Limb (tissue), 2 donors: ENCODE measurements around the gene BICRA.
"Not testable (repeated sequence)": the region's sequence is repeated elsewhere in the genome, so short reads cannot be mapped to it uniquely, and the experiment has no call there.

Experiments
- DNase-seq, 2 donors: peaks; one replicate each; pipeline ENCODE4 v3.0.0-alpha.2; 2016; ENCODE audit errors: extremely low spot score in 2 of 2

BICRA gene

GRCh38 chr19:47661611-47662010, 52.7 kb downstream of the BICRA start:
- DNase-seq: no peak

- DNase-seq: no peak
Observed at GRCh38 chr19:47663435-47663910, 54.5 kb downstream of the BICRA start.

GRCh38 chr19:47663911-47664771, 55.2 kb downstream of the BICRA start:
- no peak for DNase-seq

GRCh38 chr19:47668556-47668955, 59.6 kb downstream of the BICRA start:
- not testable (repeated sequence) for DNase-seq

GRCh38 chr19:47670736-47671135, 61.8 kb downstream of the BICRA start:
- DNase-seq: no peak

GRCh38 chr19:47671499-47671898, 62.6 kb downstream of the BICRA start:
- no peak for DNase-seq

GRCh38 chr19:47673426-47673825, 64.5 kb downstream of the BICRA start:
- no peak for DNase-seq

GRCh38 chr19:47674548-47674947, 65.6 kb downstream of the BICRA start:
- DNase-seq: no peak

- DNase-seq: no peak
Observed at GRCh38 chr19:47675271-47675670, 66.3 kb downstream of the BICRA start.

- no peak for DNase-seq
Observed at GRCh38 chr19:47675859-47676258, 66.9 kb downstream of the BICRA start.

GRCh38 chr19:47676811-47677210, 67.9 kb downstream of the BICRA start:
- no peak for DNase-seq

- DNase-seq: no peak
Observed at GRCh38 chr19:47679251-47679900, 70.4 kb downstream of the BICRA start.

- DNase-seq: no peak
Observed at GRCh38 chr19:47679922-47680857, 71.3 kb downstream of the BICRA start.

GRCh38 chr19:47680858-47681332, 72.0 kb downstream of the BICRA start:
- no peak for DNase-seq

- no peak for DNase-seq
Observed at GRCh38 chr19:47681388-47681787, 72.5 kb downstream of the BICRA start.

GRCh38 chr19:47681936-47682335, 73.0 kb downstream of the BICRA start:
- DNase-seq: no peak

GRCh38 chr19:47682939-47683338, 74.0 kb downstream of the BICRA start:
- no peak for DNase-seq

- DNase-seq: no peak
Observed at GRCh38 chr19:47686679-47687450, 77.9 kb downstream of the BICRA start.

- DNase-seq: no peak
Observed at GRCh38 chr19:47687906-47688305, 79.0 kb downstream of the BICRA start.

- DNase-seq: no peak
Observed at GRCh38 chr19:47691090-47691489, 82.2 kb downstream of the BICRA start.

GRCh38 chr19:47691782-47692181, 82.8 kb downstream of the BICRA start:
- no peak for DNase-seq
